Retinal pigment epithelial cell (primary cell): Measurements from ENCODE around the gene QPRT.

Source experiments
- DNase-seq: peaks from one replicate; pipeline ENCODE4 v3.0.0-alpha.2; 2010; ENCODE audit warnings: low read depth
- H3K4me3 ChIP-seq: 2 replicates; pipeline ENCODE4 v1.5.1; 2011; ENCODE audit warnings: mild to moderate bottlenecking, low read length, control low read depth, moderate library complexity
- TF ChIP-seq, protein P1 (sequence below): conservative IDR thresholded peaks from 2 replicates; pipeline ENCODE4 v1.5.1; 2011; ENCODE audit warnings: low read depth, low read length, control low read depth, inconsistent platforms

Gene QPRT

DNA sequence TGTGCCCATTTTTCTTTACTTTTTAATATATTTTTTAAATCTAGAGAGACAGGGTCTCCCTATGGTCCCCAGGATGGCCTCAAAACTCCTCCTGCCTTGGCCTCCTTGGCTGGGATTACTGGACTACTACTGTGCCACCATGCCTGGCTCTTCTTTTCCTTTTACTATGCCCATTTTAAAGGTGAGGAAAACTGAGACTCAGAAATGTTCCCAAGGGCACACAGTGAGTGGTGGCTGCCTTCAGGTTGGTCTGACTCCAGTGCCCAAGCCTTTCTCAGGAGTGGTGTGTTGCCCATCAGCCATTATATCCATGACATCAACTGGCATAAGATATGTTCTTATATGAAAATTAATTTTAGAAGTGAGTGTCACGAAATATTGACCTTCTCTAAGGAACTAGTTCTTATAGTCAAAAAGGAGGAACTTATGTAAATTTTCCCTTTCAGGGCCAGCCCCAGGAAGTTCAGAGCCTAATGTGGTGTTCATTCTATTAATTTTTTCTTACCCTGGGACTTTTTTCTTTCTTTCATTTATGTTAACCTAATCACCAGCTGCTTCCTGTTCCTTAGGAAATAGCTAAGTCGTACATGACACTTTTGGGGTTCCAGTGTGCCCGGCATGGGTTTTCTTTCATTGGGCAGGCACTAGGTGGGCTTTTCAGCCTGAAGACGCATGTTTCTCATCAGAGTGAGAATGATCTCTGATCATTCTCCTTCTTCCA lies 33.8 kb upstream of the QPRT start:
- DNase-seq: no peak
- TF ChIP-seq, protein P1, sequence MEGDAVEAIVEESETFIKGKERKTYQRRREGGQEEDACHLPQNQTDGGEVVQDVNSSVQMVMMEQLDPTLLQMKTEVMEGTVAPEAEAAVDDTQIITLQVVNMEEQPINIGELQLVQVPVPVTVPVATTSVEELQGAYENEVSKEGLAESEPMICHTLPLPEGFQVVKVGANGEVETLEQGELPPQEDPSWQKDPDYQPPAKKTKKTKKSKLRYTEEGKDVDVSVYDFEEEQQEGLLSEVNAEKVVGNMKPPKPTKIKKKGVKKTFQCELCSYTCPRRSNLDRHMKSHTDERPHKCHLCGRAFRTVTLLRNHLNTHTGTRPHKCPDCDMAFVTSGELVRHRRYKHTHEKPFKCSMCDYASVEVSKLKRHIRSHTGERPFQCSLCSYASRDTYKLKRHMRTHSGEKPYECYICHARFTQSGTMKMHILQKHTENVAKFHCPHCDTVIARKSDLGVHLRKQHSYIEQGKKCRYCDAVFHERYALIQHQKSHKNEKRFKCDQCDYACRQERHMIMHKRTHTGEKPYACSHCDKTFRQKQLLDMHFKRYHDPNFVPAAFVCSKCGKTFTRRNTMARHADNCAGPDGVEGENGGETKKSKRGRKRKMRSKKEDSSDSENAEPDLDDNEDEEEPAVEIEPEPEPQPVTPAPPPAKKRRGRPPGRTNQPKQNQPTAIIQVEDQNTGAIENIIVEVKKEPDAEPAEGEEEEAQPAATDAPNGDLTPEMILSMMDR: no peak
- H3K4me3 ChIP-seq: no peak overlapping the region

- DNase-seq: no peak
- H3K4me3 ChIP-seq: no peak overlapping the region
- TF ChIP-seq, protein P1: no peak
These were observed 33.2 kb upstream of the QPRT start for GRCh38 chr16:29645694-29646187.

- TF ChIP-seq, protein P1: no peak
- H3K4me3 ChIP-seq: no peak overlapping the region
These were observed 32.0 kb upstream of the QPRT start for GRCh38 chr16:29646947-29647346.

GRCh38 chr16:29649588-29650494 lies 29.1 kb upstream of the QPRT start:
- TF ChIP-seq, protein P1: no peak
- no peak for DNase-seq
- H3K4me3 ChIP-seq: no peak overlapping the region

More at GRCh38 chr16:29646947-29647346, 32.0 kb upstream of the QPRT start:
- no peak for DNase-seq

DNA sequence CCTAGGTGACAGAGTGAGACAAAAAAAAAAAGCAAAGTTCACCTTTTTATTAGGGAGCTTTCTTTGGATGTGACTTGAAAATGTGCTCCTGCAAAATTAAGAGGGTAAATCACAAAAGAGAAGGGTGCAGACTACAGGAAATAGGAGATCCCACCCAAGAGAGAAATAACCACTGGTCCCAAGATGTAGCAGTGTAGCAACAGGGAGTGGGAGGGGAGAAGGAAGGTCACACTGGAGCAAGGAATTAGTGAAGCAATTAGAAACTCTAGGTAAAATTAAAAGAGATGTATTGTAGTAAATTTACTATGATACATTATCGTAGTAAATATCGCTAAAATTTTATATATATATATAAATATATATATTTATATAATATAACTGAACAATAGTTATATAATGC lies 28.2 kb upstream of the QPRT start:
- DNase-seq: no peak
- TF ChIP-seq, protein P1: no peak
- H3K4me3 ChIP-seq: no peak overlapping the region

DNA sequence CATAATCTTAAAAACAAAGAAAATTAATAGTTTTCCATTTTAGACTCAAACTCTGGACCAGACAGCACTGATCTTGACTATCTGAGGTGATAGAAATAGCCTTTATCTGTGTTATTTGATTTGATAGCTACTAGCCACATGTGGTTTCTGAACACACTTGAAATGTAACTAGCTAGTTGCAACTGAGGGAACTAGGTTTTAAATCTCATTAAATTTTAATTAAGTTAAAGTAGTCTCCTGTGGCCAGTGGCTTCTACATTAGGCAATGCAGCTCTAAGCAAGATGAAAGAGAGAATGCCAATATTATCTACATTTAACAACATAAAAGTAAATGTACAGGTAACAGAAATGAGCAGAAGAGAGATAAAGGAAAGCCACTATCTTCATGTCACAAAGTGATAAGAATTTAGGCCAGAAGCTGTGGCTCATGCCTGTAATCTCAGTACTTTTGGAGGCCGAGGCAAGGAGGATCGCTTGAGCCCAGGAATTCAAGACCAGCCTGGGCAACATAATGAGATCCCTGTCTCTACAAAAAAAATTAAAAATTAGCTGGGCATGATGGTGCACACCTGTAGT lies 27.1 kb upstream of the QPRT start:
- DNase-seq: no peak
- TF ChIP-seq, protein P1: no peak

More for the DNA sequence above, 27.1 kb upstream of the QPRT start:
- H3K4me3 ChIP-seq: no peak overlapping the region
